ENCODE results near the gene RSL1D1. TPM values are rescaled to one million over a fixed set of nuclear protein-coding genes. Genes with fewer than 3 reads are reported as not detected.

The RSL1D1 gene
- total RNA-seq = 218 and 233 TPM in 2 replicates

GRCh38 chr16:11851294-11852091 is at the start of gene RSL1D1:
RSL1D1 (minus strand) TSS chr16:11851542; CDS start chr16:11851512, 30 bp downstream.

GRCh38 chr16:11797166-11797956 is 54.0 kb downstream of the RSL1D1 start, which contains the start of gene ZC3H7A:
ZC3H7A (minus strand) TSS chr16:11797258; CDS start chr16:11782354, 14,904 bp downstream.

Other genes with a start within 250 kb of the RSL1D1 start
- 17.1 and 17.7 TPM in 2 replicates for gene SNN, start 183.1 kb downstream of the RSL1D1 start, total RNA-seq
- 37.5 and 39.8 TPM in 2 replicates for gene TXNDC11, start 108.7 kb downstream of the RSL1D1 start, total RNA-seq
- gene ZC3H7A, start 54.3 kb downstream of the RSL1D1 start, total RNA-seq = 84.0 and 95.3 TPM in 2 replicates
- 215 and 218 TPM in 2 replicates for gene GSPT1, start 64.4 kb upstream of the RSL1D1 start, total RNA-seq
- gene NPIPB2, start 90.5 kb upstream of the RSL1D1 start, total RNA-seq = 5.7 and 6.9 TPM in 2 replicates
- not detected in 2 replicates for gene TNFRSF17, start 113.7 kb upstream of the RSL1D1 start, total RNA-seq
- gene SNX29, start 125.2 kb upstream of the RSL1D1 start, total RNA-seq = 12.1 and 12.6 TPM in 2 replicates